Measurements from ENCODE around the gene GIMAP2.
"Not testable (repeated sequence)": the region's sequence is repeated elsewhere in the genome, so short reads cannot be mapped to it uniquely, and the experiment has no call there.

GIMAP2 gene

GRCh38 chr7:150678601-150679000 lies 6.9 kb upstream of the GIMAP2 start:
- DNase-seq, result not testable (repeated sequence)

GRCh38 chr7:150680364-150680763 lies 5.1 kb upstream of the GIMAP2 start:
- DNase-seq, result not testable (repeated sequence)

- no peak for DNase-seq
These were observed 625 bp downstream of the GIMAP2 start for GRCh38 chr7:150686030-150686631.

DNA sequence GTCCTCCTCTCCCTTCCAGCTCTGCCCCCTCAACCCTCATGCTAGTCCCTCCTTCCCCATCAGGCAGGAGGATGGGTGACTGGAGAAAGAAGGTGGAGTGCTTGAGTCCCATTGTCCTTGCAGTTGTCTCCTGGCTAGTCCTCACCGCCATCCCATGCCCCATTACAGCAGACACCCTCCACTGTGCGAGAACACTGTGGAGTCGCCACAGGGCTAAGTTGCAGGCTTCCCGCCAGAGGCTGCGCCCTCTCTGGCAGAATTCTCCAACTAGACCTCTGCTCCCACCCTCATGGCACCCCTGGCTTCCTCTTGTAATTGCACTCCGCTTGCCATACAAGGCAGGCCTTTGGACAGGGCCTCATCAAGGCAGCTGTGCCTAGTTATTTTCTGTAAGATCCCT lies 3.1 kb downstream of the GIMAP2 start:
- no peak for DNase-seq

DNA sequence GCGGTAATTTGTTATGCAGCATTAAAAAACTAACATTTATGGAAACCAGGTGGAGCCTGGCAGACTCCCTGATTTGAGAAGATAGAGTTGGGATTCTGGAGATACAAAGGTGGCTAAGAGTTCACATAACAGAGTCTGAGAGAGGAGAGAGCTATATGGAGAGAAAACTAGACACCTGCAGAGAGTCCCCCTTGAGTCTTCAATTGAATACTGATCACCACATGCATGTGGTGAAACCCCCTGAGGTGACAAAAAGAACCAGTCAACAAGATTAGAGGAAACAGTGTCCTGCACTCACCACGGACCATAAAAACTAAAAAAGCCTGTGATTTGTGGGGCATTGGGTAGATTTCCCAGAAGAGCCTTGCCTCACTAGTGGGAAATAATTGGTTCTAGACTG lies 10.1 kb downstream of the GIMAP2 start:
- DNase-seq, result no peak

DNA sequence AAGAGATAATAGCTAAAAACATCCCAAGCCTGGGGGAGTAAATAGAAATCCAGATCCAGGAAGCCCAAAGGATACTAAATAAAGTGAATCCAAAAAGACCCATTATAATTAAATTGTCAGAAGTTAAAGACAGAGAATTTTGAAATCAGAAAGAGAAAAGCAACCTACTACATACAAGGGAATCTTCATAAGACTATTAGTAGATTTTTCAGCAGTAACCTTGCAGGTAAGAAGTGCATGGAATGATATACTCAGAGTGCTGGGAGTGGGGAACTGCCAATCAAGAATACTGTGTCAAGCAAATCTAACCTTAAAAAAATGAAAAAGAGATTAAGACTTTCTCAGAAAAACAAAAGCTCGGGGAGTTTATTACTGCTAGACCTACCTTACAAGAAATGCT lies 17.7 kb downstream of the GIMAP2 start:
- DNase-seq, result no peak

DNA sequence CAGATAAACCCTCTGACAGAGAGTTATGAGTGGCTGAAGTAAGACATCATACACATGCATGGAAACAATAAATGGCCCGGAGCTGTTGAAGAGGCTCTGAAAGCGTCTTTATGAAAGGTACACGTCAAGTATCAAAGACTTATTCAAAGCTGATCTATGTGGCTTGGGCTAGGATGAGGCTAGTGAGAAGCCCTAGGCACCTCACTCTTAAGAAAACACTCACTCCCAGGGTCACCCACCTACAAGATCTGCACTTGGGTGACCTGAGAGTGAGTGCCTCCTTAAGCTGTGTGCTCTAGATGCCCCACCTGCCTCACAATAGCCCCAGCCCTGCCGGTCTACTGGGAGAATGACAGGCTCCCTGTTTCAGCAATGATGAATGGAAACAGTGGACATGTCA lies 29.8 kb downstream of the GIMAP2 start:
- DNase-seq, result no peak

- DNase-seq, result no peak
These were observed 30.2 kb downstream of the GIMAP2 start for GRCh38 chr7:150715738-150716137.

DNA sequence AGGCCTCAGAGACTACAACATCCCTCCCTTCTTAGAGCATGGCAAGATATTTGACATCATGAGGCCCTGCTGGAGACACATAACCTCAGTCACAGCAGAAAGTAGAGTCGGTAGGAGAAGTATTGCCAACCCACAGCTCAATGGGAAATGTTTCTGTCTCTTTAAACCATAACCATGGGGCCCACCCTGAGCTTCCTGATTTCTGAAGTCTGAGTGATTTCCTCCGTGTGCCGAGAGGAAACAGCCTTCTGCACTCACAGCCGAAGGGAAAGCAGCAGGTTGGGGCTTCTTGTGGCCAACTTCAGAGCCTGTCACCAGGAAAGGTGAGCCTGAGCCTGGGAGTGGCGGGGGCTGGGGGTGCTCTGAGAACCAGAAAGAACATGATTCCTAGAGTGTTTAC lies 30.9 kb downstream of the GIMAP2 start, which contains the start of gene GIMAP1:
Gene GIMAP1 (plus strand): TSS at position 246 of the 400 bp plus-strand sequence. CDS start 2,435 bp downstream, outside the sequence.
- DNase-seq, result no peak

DNA sequence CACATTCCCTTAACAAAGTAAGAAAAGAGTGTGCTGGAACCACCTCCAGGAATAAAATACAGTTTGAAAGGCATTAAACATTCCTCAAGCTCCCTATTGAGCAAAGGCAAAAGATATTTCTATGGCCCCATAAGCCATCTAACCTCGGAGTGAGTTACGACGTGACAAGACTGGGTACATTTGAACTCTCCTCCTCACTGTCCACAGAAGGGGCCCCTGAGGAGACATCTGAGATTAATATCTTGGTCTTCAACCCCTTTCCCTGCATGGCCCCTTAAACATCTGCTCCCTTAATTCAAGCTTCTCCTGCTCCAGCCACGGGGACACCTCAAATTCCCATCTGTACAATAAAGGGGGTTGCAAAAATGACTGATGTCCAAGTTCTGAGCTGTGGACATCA lies 31.4 kb downstream of the GIMAP2 start:
- no peak for DNase-seq

DNA sequence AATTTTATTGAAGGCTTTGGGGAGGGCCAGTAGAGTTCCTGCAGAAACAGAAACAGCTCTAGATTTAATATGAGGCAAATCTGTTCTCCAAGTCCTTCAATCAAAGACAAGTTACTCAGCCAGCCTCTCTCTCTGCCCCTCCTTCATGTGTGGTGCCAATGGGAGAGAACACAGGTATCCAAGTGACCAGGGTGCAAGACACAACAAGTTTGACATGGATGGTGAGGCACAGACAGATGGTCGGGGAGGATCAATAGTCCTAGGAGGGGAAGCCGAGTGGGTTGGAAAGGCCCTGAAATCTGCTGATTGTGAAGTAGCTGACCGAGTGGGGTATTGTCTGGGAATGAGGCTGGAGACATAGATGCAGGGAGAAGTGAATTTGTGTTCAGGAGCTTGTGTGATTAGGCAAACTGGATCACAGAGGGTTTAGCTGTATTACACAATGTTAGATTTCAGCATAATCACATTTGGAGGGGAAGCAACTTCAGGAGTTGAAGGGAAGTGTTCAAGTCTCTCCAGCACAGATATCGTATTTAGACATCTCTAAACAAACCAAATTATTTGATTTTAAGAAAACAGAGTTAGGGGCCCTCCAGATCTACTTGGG lies 32.4 kb downstream of the GIMAP2 start:
- DNase-seq, result no peak

- no peak for DNase-seq
These were observed 33.9 kb downstream of the GIMAP2 start for GRCh38 chr7:150719436-150719835.

GRCh38 chr7:150719960-150720891 lies 34.7 kb downstream of the GIMAP2 start:
- no peak for DNase-seq

GRCh38 chr7:150721970-150722373 lies 36.5 kb downstream of the GIMAP2 start:
- no peak for DNase-seq

DNA sequence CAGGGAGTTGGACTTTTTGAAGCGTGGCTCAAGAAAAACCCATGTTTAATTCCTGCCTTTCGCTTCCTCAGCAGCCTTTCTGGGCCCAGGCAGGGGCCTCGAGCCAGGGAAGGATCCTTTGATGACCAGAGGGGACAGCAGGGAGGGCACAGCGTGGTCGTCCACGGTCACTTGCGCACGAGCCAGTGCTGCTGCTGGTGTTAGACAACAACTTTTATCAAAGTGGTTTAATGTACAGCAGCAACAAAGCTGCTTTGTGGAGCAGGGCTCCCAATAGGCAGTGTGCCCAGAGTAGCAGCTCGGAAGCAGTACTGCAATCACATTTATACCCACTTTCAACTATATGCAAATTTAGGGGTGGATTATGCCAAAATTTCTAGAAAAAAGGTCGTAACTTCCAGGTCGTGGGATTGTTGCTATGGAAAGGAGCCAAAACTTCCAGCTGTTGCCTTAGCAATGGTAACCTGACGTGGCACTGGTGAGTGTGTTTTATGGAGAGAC lies 37.0 kb downstream of the GIMAP2 start:
- DNase-seq, result no peak

DNA sequence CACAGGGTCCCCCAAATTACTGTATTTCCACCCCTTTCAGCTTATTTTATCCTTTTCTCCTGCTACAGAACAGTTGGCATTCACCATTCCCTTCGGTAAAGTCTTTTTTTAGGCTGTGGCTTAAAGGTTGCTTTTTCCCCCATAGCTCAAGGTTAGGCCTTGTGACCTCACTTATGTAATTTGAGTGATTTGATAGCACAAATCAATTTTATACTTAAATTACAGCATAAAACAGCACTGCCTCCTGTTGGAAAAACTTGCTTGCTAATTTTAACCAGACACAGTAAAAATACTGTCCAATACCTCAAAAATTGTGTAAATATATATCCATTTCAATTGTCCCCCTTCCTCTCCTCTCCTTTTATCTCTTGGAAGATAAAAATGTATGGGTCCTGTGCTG lies 38.0 kb downstream of the GIMAP2 start:
- DNase-seq, result no peak

DNA sequence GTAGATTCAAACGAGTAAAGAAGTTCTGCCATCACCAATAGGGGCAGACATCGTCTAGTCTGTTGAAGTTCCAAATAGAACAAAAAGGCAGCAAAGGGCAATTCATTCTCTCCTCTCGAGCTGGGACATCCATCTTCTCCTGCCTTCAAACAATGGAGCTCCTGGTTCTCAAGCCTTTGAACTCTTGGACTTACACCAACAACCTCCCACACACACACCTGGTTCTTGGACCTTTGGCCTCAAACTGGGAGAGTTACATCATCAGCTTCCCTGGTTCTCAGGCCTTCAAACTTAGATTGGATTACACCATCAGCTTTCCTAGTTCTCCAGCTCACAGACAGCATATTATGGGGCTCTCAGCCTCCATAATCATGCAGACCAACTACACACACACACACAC lies 41.9 kb downstream of the GIMAP2 start:
- no peak for DNase-seq

DNA sequence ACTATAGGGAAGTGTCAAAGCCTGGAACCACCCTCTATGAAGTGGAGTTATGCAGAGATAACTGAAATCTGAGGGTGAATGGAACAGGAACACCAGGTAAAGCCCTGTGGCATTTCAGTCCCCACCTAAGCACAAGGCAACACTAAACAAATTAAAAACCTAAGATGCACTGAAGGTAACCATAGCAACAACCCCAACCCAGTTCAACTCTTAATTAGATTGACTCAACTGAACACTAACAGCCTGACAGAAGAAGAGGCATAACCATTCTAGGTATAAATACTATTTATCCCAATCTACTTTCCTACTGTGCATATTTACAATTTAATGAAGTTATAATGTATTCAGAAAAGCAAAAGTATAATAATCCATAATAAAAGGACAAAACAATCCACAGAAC lies 42.5 kb downstream of the GIMAP2 start:
- DNase-seq, result no peak

DNA sequence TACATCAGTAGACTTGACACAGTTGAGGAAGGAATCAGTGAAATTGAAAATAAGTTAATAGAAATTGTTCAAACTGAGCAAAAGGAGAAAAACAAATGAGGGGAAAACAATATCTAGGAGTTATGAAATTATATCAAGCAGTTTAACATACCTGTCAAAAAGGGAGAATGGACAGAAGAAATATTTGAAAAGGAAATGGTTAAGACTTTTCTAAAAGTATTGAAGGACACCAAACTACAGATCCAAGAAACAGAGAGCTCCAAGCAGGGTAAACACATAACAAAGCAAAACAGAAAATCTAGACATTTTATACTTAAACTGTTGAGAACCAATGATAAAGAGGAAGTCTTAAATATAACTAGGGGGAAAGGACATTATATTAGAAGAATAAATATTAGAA lies 43.1 kb downstream of the GIMAP2 start:
- no peak for DNase-seq

DNA sequence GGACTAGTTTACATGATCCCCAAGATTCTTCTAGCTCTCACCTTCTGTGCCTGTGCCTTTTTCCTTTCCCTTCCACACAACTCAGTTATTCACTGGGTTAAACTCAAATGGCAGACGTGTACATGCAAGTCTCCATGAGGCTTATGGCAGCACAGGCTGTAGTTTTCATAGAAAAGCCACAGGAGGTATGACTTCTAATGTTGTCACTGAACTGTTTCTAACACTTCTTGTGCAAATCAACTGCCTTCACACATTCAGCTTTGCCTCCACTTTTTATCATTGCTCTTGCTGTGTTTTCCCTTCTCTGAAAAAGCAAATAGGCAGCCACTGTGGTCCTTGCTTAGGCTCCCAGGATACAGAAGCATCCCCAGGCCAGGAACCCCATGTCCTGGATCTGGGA lies 46.4 kb downstream of the GIMAP2 start:
- no peak for DNase-seq

DNA sequence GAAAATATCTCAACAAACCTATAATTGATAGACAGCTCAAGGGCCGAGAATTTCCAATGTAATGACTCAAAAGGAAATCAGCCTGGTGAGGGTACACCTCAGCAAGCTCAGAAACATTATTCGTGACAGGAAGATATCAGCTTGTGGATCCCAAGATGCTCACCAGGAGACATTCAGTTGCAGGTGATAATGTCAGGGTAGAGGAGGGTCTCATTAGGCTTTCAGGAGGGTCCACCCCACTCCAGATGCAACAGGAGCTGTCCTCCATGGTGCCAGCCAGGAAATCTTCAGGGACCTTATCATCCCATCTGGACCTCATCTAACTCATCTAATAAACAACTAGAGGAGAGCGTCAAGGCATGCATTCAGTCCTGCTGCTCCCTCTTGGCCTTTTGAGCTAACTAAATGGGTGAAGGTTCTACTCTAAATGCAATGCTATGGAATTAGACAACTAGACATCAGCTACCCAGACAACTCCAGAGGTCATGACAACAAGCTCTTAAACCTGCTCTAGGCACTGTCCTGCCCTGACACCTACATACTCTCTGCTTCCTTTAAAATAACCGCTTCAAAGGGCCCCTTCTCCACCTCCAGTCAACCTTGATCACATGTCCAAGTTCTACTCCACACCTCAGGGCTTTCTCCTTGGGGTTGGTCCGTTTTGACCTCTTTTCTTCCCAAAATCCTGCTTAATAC lies 47.4 kb downstream of the GIMAP2 start:
- DNase-seq, result no peak

GRCh38 chr7:150733482-150734095 lies 48.1 kb downstream of the GIMAP2 start:
- no peak for DNase-seq

- DNase-seq, result no peak
These were observed 48.7 kb downstream of the GIMAP2 start for GRCh38 chr7:150734254-150734653.
